Measurements from ENCODE around the gene ZCCHC9.
"Not testable (repeated sequence)": the region's sequence is repeated elsewhere in the genome, so short reads cannot be mapped to it uniquely, and the experiment has no call there.

Gene ZCCHC9

GRCh38 chr5:81301271-81302015, at the start of gene ZCCHC9:
ZCCHC9 (plus strand) TSS chr5:81301587; CDS start chr5:81304758, 3,171 bp downstream.
- peak; percentile 90 for DNase-seq (ENCODE audit: low spot score)

- no peak for DNase-seq (ENCODE audit: low spot score)
Observed at GRCh38 chr5:81251922-81252321, 49.5 kb upstream of the ZCCHC9 start.

- DNase-seq (ENCODE audit: low spot score), result no peak
Observed at GRCh38 chr5:81252904-81253303, 48.5 kb upstream of the ZCCHC9 start.

GRCh38 chr5:81253875-81254274, 47.5 kb upstream of the ZCCHC9 start:
- no peak for DNase-seq (ENCODE audit: low spot score)

- DNase-seq (ENCODE audit: low spot score), result no peak
Observed at GRCh38 chr5:81254886-81255559, 46.4 kb upstream of the ZCCHC9 start.

- no peak for DNase-seq (ENCODE audit: low spot score)
Observed at GRCh38 chr5:81256766-81257165, 44.6 kb upstream of the ZCCHC9 start.

- not testable (repeated sequence) for DNase-seq (ENCODE audit: low spot score)
Observed at GRCh38 chr5:81262796-81263195, 38.6 kb upstream of the ZCCHC9 start.

GRCh38 chr5:81265101-81265500, 36.3 kb upstream of the ZCCHC9 start:
- DNase-seq (ENCODE audit: low spot score), result peak; percentile 23

- peak; percentile 72 for DNase-seq (ENCODE audit: low spot score)
Observed at GRCh38 chr5:81268521-81269196, 32.7 kb upstream of the ZCCHC9 start.

GRCh38 chr5:81269751-81270393, 31.5 kb upstream of the ZCCHC9 start:
- DNase-seq (ENCODE audit: low spot score), result no peak

GRCh38 chr5:81270394-81271027, 30.9 kb upstream of the ZCCHC9 start:
- DNase-seq (ENCODE audit: low spot score), result not testable (repeated sequence)

GRCh38 chr5:81283976-81284375, 17.4 kb upstream of the ZCCHC9 start:
- DNase-seq (ENCODE audit: low spot score), result no peak

GRCh38 chr5:81286059-81286617, 15.2 kb upstream of the ZCCHC9 start:
- DNase-seq (ENCODE audit: low spot score), result no peak

GRCh38 chr5:81288021-81288433, 13.4 kb upstream of the ZCCHC9 start:
- DNase-seq (ENCODE audit: low spot score), result no peak

GRCh38 chr5:81290146-81290545, 11.2 kb upstream of the ZCCHC9 start:
- DNase-seq (ENCODE audit: low spot score), result no peak

- no peak for DNase-seq (ENCODE audit: low spot score)
Observed at GRCh38 chr5:81292130-81292529, 9.3 kb upstream of the ZCCHC9 start.

- DNase-seq (ENCODE audit: low spot score), result not testable (repeated sequence)
Observed at GRCh38 chr5:81294021-81294420, 7.4 kb upstream of the ZCCHC9 start.

GRCh38 chr5:81297531-81297930, 3.9 kb upstream of the ZCCHC9 start:
- DNase-seq (ENCODE audit: low spot score), result no peak

- DNase-seq (ENCODE audit: low spot score), result no peak
Observed at GRCh38 chr5:81300921-81301270, 491 bp upstream of the ZCCHC9 start.

GRCh38 chr5:81302596-81302995, 1.2 kb downstream of the ZCCHC9 start:
- DNase-seq (ENCODE audit: low spot score), result no peak

GRCh38 chr5:81303563-81303962, 2.2 kb downstream of the ZCCHC9 start:
- DNase-seq (ENCODE audit: low spot score), result peak; percentile 42

- no peak for DNase-seq (ENCODE audit: low spot score)
Observed at GRCh38 chr5:81305785-81306184, 4.4 kb downstream of the ZCCHC9 start.

Measured in AG08396 (cell line).